SH-SY5Y (cell line): ENCODE data around the gene HOXD3.

Experiments
- GATA2 ChIP-seq: IDR thresholded peaks from 2 replicates; pipeline ENCODE4 v1.6.1; 2011; ENCODE audit warnings: mild to moderate bottlenecking, low read depth, low read length
- GATA3 ChIP-seq: IDR thresholded peaks from 2 replicates; pipeline ENCODE4 v1.6.1; 2011; ENCODE audit warnings: low read depth, mild to moderate bottlenecking, low read length, moderate library complexity

- TF ChIP-seq GATA2, result no peak
- TF ChIP-seq GATA3, result no peak
Measured at GRCh38 chr2:176111846-176112374, 45.2 kb upstream of the HOXD3 start.
